HG03354 (cell line): ENCODE measurements around the gene SUFU.

Experiments
- ATAC-seq: cut with Tn5 transposase; IDR thresholded peaks from one replicate; pipeline ENCODE4 v1.9.1; 2021; ENCODE audit warnings: mild to moderate bottlenecking; ENCODE audit not compliant: unreplicated experiment, poor library complexity, severe bottlenecking

SUFU gene

GRCh38 chr10:102645388-102645740 is 141.6 kb downstream of the SUFU start:
- no peak for ATAC-seq

DNA sequence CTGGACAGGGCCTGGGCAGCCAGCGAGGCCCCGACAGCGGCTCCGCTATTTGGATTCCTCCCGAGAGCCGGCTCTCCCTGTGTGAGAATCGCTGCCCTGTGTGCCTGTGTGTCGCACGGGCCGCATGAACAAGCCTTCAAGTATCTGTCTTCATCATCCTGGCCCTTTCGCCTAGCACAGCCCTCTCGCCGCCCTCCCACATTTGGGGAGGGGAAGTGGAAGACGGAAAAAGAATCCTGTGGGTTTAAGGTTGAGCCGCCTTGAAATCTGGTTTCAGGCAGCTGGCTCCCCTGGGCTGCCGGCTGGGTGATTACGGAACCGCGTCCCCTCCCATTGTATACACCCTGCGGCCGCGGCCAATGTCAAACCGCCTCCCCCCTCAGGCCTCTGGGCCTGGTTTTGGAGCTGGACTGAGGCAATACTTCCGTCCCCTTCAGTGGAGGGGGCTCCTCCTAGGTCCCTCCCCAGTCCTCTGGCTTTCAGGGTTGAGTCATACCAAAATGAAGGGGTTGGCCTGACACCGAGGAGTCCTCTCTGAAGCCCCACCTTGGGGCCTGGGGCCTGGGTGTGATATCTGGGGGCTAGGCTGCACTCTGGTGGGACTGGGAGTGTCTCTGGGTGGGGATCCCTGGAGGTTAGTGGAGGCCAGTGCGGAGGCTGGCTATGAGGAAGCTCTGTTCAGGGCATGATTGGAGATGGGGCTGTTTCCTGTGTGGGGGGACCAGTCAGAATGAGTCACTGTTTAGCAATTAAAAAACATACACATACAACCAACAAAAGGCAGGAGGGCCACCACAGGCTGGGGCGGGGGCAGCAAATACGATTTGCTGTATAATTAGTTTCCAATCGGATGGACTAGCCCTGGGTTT is 142.2 kb downstream of the SUFU start:
- ATAC-seq, result peak; percentile 42

DNA sequence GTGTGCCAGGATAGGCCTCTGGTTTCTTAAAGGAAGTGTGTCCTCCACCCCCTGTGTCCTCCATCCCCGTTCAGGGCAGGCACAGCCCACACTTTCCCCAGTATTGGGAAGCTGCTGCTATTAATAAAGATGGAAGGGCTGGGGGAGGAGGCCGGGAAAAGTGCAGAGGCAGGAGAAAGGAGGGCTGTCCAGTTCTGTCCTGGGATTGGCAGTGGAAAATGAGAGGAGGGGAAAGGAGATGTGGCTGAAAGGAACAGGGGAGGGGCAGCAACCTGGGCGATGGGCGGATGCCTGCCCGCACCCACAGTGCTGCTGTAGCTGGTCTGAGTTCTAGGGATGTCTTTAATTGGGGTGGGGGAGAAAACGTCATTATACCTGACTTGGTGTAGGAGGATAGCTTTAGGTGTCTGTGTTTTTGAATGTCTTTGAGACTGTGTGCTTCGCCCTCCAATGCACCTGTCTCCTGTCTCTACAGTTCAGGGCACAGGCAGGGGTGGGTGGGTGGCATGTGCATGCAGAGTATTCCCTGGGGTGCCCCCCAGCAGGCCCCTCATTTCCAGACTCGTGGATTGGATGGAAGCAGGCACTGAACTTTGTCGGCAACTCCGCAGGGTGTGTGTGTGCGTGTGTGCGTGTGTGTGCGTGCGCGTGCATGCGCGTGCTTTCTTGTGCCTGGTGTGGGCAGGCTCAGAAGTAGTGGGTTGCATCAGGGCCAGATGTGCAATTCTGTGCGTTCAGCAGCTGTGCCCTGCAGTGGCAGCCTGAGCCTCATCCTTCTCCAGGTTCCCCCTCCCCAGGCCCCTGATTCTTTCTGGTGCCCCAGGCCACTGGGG is 143.1 kb downstream of the SUFU start:
- no peak for ATAC-seq

GRCh38 chr10:102647443-102648268 is 143.9 kb downstream of the SUFU start:
- no peak for ATAC-seq

DNA sequence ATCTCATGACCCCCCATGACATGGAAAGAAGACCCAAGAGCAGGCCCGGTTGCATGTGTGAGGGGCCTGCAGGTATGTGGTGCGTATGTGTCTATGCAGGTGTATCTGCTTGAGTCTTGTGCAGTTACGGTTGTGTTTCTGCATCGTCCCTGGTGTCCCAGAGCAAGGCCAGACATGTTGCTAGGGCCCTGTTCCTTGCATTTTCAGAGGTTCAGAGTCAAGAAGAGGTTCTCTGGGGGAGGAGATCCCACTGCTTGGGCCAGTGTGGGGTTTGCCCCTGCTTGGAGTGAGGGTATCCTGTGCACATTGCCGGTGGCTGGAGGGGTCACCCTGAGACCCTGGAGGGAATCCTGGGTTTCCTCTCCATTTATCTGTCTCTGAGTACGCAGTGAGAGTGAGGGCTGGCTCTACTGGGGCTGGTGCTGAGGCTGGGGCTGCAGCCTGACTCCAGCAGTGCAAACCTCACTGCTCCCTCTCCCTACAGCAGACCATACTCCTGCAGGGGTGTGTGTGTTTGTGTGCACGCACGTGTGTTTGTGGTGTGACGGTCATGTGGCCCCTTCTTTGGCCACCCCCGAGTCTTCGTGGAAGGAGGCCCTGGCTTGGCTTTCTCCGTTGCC is 144.6 kb downstream of the SUFU start:
- ATAC-seq, result no peak

DNA sequence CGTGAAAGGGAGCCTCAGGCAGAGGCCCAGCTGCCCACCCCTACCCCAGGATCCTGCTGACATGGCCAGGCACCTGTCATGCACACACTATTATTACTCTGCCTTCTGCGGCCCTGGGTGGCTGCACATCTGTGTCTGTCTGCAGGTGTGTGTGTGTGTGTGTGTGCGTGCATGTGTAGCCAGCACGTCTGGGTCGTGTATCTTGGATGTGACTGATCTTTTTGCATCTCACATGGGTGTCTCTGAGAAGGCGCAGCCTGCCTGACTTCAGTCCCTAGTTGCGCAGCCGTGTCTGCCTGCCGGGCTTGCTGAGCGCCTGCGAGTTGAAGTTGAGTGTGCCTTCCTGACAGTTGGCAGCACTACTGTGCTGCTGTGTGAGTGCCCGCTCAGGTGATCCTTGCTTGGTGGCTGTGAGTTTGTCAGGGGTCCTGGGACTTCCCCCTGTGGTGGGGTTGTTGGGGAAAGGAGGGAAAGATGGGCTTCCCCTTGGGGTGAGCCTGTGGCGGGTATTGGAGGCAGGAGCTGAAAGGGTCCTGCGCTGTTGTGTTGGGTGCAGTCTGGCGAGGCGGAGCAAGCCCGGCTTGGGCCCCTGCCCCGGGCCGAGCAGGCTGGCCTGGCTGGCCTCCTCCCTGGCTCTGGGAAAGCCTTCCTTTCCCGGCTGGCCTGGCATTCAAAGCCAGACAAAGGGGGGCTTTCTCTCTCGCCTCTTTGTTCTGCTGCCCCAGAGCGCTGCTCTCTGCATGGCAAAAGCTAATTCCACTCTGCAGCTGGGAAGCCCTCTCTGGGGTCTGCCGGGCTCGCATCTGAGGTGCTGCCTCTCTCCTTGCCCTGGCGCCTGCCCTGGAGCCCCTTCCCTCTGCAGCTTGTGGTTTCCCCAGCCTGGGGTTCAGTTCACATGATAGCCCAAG is 145.4 kb downstream of the SUFU start:
- ATAC-seq, result no peak

DNA sequence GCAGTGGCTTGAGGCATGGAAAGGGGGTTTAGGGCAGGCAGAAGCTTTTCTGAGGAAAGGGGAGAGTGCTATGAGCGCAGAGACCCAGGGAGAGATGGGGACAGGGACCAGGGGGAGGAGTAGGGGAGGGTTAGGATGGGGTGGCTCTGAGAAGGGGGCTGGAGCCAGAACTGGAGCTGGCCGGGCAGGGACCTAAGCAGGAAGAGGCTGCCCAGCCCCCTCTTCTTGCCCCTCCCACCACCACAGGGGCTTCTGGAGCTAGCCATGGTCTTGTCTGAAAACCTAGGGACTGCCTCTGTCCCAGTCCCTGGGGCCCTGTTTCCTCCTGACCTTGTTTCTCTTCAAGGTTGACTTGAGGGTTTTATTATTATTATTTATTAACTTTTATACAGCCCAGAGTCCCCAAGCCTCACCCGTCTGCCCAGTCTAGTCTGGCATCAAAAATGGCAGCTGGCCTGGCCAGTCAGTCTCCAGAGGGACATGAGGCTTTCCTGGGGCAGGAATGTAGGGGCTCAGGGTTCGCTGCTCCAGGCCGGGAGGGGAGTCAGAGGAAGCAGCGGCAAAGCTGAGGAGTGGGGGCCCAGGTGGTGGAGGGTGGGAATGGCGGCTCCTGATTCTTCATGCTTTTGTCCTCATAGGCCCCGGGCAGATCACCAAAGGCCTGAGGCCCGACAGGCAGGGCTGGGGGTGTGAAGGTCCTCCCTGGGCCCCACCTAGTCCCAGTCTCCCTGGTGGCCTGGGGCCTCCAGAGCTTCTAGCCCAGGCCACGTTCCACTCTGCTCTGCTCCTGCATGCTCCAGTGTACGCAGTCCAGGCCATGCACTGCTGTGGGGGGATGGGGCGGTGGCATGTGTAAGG is 146.3 kb downstream of the SUFU start:
- ATAC-seq, result no peak

DNA sequence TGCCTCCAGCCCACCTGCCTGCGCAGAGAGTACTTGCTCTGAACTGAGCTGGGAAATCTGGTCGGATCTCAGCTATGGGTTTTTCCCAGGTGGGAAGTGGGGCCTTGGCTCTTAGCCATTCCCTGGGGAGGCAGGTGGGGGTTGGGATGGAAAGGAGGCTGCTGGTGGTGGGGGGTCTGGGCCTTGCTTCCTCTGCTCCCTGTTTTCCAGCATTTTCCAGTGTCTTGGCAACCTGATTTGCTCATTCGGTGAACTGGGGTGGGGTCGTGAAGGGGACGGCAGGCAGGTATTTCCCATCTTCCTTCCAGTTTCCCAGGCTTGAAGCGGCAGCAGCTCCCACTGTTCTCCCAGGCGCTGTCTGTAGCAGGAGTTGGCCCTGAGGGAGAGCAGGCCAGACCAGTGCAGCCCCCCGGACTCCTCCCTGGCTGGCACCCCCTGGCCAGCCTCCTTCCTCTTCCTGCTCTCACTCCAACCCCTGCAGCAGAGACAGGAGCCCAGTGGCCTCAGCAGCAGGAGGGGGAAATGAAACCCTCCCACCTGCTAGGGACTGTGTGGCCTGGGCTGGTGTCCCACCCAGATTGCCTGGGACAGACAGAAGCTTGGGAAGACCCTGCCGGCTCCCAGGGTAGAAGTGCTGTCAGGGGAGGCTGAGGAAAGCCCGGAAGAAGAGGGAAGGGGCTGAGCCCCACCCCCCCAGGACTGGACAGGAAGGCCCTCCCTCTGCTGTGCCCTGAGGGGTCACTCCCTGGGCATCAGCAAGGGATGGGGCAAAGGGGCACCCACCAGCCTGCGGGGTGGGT is 147.1 kb downstream of the SUFU start:
- no peak for ATAC-seq

- ATAC-seq, result no peak
These were observed 147.8 kb downstream of the SUFU start for GRCh38 chr10:102651455-102652169.

DNA sequence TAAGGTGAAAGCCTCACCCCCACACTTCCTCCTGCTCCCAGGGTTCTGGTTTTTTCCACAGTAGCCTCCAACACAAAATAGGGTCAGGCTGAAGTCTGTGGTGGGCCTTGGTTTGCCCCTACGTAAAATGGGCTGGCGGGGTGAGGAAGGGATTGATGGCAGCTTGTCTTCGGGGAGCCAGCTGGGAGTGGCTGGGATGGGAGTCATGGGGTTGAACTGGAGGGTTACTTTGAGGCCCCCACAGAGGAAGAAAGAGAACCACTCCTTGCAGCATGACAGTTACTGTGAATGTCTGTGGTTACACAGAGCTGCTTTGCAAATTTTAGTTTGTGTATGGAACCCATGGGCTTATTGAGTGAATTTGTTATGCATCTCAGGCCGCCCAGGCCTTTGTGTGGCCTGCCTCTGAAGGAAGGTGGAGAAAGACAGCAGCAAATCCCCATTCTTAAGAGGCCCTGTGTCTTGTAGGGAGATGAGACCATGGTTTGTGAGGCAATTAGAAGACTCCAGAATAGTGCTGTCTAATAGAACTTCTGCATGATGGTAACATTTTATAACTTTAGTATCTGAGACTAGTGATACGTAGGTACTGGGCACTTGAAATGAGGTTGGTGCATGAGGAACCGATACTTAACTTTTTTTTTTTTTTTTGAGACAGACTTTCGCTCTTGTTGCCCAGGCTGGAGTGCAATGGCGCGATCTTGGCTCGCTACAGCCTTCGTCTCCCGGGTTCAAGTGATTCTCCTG is 148.6 kb downstream of the SUFU start:
- peak; percentile 63 for ATAC-seq

- no peak for ATAC-seq
These were observed 149.3 kb downstream of the SUFU start for GRCh38 chr10:102653060-102653459.

GRCh38 chr10:102654566-102654965 is 150.8 kb downstream of the SUFU start:
- ATAC-seq, result no peak

DNA sequence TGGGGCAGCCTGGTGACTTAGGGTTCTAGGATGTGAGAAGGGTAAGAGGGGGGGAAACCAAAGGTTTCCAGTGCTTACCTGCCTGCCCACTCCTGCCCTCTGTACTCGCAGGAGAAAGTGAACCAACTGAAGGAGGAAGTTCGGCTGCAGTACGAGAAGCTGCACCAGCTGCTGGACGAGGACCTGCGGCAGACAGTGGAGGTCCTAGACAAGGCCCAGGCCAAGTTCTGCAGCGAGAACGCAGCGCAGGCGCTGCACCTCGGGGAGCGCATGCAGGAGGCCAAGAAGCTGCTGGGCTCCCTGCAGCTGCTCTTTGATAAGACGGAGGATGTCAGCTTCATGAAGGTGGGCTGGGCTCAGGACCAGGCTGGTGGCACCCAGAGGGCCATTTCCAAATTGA is 151.2 kb downstream of the SUFU start:
- no peak for ATAC-seq

DNA sequence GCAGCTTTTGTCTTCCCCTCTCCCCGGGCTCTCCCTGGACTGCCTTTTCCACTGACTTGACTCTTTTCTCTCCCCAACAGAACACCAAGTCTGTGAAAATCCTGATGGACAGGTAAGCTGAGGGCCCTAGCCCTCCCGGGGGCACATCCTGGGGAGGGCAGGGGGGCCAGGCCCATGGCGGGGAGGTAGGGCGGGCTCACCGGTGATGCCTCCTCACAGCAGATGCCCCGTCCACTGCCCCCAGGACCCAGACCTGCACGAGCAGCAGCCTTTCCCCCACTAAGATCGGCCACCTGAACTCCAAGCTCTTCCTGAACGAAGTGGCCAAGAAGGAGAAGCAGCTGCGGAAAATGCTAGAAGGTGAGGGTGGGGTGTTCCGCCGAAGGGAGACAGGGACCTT is 152.3 kb downstream of the SUFU start:
- no peak for ATAC-seq

DNA sequence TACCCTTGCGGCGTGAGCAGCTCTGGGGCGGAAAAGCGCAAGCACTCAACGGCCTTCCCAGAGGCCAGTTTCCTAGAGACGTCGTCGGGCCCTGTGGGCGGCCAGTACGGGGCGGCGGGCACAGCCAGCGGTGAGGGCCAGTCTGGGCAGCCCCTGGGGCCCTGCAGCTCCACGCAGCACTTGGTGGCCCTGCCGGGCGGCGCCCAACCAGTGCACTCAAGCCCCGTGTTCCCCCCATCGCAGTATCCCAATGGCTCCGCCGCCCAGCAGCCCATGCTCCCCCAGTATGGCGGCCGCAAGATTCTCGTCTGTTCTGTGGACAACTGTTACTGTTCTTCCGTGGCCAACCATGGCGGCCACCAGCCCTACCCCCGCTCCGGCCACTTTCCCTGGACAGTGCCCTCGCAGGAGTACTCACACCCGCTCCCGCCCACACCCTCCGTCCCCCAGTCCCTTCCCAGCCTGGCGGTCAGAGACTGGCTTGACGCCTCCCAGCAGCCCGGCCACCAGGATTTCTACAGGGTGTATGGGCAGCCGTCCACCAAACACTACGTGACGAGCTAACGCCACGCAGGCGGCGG is 153.1 kb downstream of the SUFU start:
- no peak for ATAC-seq

DNA sequence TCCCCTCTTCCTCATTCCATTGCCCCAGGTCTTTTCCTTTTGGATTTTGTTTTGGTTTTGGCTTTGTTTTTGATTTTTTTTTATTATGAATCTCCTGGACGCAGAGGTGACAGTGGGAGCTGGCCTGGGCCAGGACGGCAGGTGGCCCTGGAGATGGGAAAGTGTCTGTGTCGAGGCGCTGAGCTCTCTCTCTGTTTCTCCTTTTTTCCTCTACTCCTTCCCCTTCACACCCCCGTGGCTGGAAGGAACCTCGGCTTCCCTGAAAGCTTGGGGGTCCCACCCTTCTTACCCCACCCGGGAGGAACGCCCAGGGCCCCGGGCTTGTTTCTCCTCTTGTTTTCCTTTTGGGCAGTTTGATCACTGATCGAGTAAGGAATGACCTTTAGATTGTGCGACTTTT is 153.7 kb downstream of the SUFU start:
- ATAC-seq, result no peak
